ENCODE measurements around the gene TCF19. TPM values are rescaled to one million over a fixed set of nuclear protein-coding genes. Genes with fewer than 3 reads are reported as not detected.
"Not testable (repeated sequence)": the region's sequence is repeated elsewhere in the genome, so short reads cannot be mapped to it uniquely, and the experiment has no call there.

The TCF19 gene
- total RNA-seq, 1 donor: 46.3 TPM

DNA sequence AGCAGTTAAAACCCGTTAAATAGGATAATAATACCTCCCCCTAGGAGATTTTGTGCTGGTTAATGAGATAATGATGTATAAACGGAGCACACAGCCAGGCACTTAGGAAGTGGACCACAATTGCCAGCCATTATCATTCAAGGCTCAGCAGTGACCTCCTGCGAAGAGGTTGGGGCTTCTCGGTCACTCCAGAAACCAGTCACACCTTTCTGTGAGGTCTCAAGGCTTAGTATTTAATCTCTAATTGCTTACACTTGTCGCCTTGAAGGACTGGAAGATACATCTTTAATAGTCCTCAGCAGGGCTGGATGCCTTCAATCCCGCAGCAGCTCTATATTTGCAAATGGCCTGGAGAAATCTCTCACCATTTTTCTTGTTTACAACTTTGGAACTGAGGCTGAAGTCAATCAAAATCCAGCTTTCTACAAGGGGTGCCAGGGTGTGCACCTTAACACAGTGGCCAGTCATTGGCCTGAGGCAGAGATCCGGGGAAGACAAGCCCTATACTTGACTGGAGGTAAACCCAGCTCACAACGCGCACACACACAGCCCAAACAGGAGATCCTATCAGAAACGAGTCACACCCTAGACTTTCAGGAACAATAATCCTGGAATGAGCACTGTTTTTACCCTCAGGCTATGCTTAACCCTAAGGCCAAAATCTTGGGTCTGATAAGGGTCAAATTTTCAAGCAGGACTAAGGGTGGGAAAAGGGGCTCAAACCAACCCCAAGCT, 10.9 kb downstream of the TCF19 start:
- H3K4me3 ChIP-seq (ENCODE audit: low read depth, low read length): no peak overlapping the region
- no peak for DNase-seq (ENCODE audit: low read depth)
- no peak for TF ChIP-seq CTCF (IDR thresholded peaks at IDR 0.05; ENCODE audit: insufficient read depth, low read length)

- not testable (repeated sequence) for H3K4me3 ChIP-seq (ENCODE audit: low read depth, low read length); DNase-seq (ENCODE audit: low read depth)
These were observed 11.6 kb downstream of the TCF19 start for GRCh38 chr6:31169858-31170599.

GRCh38 chr6:31170600-31170881, 12.2 kb downstream of the TCF19 start, which contains the start of gene POU5F1:
TSS of gene POU5F1 (minus strand) at chr6:31170682. CDS start at chr6:31170620, 62 bp downstream.
- no peak for TF ChIP-seq CTCF (IDR thresholded peaks at IDR 0.05; ENCODE audit: insufficient read depth, low read length)
- DNase-seq (ENCODE audit: low read depth): no peak
- no peak within 1 kb of the TSS for H3K4me3 ChIP-seq (ENCODE audit: low read depth, low read length)

- H3K4me3 ChIP-seq (ENCODE audit: low read depth, low read length): no peak overlapping the region
- DNase-seq (ENCODE audit: low read depth): no peak
- no peak for TF ChIP-seq CTCF (IDR thresholded peaks at IDR 0.05; ENCODE audit: insufficient read depth, low read length)
These were observed 12.7 kb downstream of the TCF19 start for GRCh38 chr6:31170987-31171671.

DNA sequence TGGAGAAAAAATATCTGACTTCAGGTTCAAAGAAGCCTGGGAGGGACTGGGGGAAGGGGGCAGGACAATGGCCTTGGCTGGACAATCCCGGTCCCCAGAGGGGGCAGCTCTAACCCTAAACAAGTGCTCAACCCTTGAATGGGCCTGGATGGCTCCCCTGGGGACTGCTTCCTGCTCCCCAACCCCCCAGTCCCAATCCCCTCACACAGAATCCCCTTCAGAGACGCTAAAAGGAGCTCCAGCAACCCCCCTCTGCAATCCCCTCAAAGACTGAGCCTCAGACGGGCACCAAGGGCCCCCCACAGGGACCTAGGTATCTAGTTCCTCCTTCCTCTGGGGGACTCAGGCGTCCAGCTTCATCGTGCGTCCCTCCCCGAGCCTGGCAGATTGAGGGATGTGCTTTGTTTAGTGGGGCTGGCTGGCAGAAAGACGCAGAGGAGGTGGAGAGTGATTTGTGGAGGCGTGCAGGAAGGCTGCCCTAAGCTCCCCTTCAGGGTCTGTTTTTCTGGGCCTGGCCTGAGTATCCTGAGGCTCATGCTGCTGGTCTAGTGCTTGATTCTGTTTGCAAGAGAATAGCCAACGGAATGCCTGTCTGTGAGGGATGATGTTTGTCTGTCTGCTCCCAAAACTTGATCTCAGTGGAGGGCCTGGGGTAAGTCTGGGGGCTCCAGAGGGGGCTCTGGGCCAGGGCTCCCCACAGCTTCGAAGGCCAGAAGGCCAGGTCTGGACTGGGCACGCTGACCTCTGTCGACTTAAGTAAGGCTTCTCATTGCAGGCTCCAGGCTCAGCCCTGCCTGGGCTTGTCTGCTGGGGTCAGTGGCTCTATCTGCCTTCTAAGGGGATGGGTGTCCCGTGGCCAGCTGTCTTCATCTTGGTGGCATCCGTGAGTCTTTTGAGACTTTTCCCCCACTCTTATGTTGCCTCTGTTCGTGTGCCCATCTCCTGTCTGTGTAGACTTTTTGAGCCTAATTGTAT, 13.8 kb downstream of the TCF19 start:
- no peak overlapping the region for H3K4me3 ChIP-seq (ENCODE audit: low read depth, low read length)
- no peak for TF ChIP-seq CTCF (IDR thresholded peaks at IDR 0.05; ENCODE audit: insufficient read depth, low read length)
- DNase-seq (ENCODE audit: low read depth): no peak

DNA sequence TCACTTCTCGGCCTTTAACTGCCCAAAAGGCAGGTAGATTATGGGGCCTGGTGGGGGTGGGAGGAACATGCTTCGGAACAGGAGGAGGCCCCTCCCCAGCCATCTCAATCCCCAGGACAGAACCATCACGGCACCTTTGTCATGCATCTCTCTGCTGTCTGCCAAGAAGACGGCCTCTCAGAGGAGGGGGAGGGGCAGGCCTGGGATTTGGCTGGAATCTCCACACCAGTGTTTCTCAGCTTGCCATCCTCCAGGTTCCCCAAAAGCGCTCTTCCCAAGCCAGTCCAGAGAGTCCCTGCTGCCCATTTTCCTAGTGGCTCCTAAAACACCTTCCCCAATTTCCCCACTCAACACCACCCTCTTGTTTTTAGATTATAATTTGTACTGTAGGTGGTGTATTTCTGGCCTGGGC, 14.6 kb downstream of the TCF19 start:
- H3K4me3 ChIP-seq (ENCODE audit: low read depth, low read length): no peak overlapping the region
- no peak for TF ChIP-seq CTCF (IDR thresholded peaks at IDR 0.05; ENCODE audit: insufficient read depth, low read length)
- no peak for DNase-seq (ENCODE audit: low read depth)

Data from fibroblast of the aortic adventitia (primary cell).